Skeletal muscle tissue (tissue), 4 donors: ENCODE data around the gene ADAMTS10. TPM values are rescaled to one million over a fixed set of nuclear protein-coding genes. Genes with fewer than 3 reads are reported as not detected.
A peak's percentile ranks its signal among the peaks of the same experiment; 100 is the strongest.
"Not testable (repeated sequence)": the region's sequence is repeated elsewhere in the genome, so short reads cannot be mapped to it uniquely, and the experiment has no call there.

Experiments
- H3K27ac ChIP-seq: one replicate; pipeline ENCODE4 v1.7.0; 2013; ENCODE audit warnings: mild to moderate bottlenecking, low read depth, low read length, inconsistent platforms
- H3K27me3 ChIP-seq, 3 donors: one replicate each; pipeline ENCODE4 v1.7.0; 2013; ENCODE audit warnings: low read length in 3 of 3; ENCODE audit not compliant: control insufficient read depth in 3 of 3, insufficient read depth in 3 of 3
- H3K36me3 ChIP-seq, 3 donors: one replicate each; pipeline ENCODE4 v1.7.0; 2013; ENCODE audit warnings: low read length in 3 of 3; ENCODE audit not compliant: control insufficient read depth in 3 of 3, insufficient read depth in 3 of 3
- H3K4me1 ChIP-seq, 3 donors: one replicate each; pipeline ENCODE4 v1.7.0; 2013; ENCODE audit warnings: low read length in 3 of 3, mild to moderate bottlenecking in 3 of 3; ENCODE audit not compliant: control insufficient read depth in 3 of 3, insufficient read depth in 3 of 3
- H3K4me3 ChIP-seq, 3 donors: one replicate each; pipeline ENCODE4 v1.7.0; 2013; ENCODE audit warnings: low read length in 3 of 3
- H3K9ac ChIP-seq, 3 donors: one replicate each; pipeline ENCODE4 v1.7.0; 2013; ENCODE audit warnings: low read length in 3 of 3, mild to moderate bottlenecking in 3 of 3, moderate library complexity in 2 of 3, low read depth in 1 of 3
- H3K9me3 ChIP-seq, 3 donors: one replicate each; pipeline ENCODE4 v1.7.0; 2013; ENCODE audit warnings: low read length in 3 of 3; ENCODE audit not compliant: control insufficient read depth in 3 of 3
- total RNA-seq: library from RNA; depleted of rRNA; stranded (reverse); fragments of >200 nt; gene quantifications from one replicate; pipeline ENCODE4 v1.2.3, GENCODE V29; 2014
- donor health status: Osteomylitis.

The ADAMTS10 gene
- total RNA-seq, 1 donor from 2014 or later: 18.8 TPM

DNA sequence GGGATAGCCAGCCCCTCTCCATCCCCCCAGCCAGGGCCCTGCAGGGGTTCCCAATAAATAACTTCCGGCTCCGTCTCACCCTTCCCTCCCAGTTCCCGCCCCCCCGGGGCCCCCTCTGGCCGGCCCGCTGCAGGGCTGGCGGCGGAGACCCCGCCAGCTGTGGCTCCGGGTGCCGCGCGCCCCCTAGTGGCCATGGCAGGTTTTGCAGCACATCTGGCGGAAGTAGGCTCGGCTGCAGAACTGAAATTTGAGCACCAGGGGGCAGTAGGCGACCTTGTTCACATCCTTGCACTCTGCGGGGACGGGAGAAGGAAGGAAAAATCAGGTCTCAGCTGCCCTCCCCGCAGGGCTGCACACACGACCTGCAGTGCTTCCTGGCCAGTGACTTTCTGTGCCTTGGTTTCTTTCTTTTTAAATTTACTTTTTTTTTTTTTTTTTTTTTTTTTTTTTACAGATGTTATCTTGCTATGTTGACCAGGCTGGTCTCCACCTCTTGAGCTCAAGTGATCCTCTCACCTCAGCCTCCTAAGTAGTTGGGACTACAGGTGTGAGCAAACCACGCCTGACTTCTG, 29.7 kb downstream of the ADAMTS10 start:
- Histone ChIP-seq H3K27me3 (peaks cover 6 to 22% (median 17%) of the 10 kb centered on the region in 3 donors), H3K27ac (no peak overlapping the region), H3K4me3 (no peak overlapping the region), H3K36me3 (no peaks in the 10 kb centered on the region), H3K9me3 (no peaks in the 10 kb centered on the region), H3K4me1 (peaks cover 0 to 3% (median 0%) of the 10 kb centered on the region in 3 donors), H3K9ac (no peak overlapping the region)

DNA sequence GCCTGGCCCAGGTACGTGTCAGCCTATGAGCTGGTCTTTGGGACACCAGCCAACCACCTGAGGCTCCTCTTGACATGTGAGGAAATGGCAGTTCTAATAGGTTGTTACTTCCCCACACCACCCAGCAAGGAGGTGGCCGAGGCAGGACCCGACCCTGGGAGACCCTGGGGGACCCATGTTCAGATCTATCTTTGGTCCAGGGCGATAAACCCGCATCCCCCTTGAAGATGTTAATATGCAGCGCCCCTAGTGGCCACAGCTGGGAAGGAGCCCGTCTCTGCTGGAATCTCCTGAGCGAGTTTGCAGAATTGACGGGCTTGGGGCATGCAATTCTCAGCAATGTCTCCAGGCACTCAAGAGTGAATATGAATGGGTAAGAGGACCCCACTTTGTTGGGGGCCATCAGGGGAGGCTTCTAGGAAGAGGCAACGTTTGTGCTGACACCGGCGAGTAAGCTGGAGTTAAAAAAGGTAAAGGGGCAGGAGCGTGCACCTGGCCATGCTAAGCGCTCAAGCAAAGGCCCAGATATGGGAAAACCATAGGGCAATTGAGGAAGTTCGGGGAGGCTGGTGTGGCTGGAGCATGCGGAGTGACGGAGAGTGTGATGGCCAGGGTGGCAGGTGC, 31.8 kb downstream of the ADAMTS10 start:
- Histone ChIP-seq H3K4me3 (no peak overlapping the region), H3K27me3 (peaks cover 6 to 23% (median 17%) of the 10 kb centered on the region in 3 donors), H3K9me3 (no peaks in the 10 kb centered on the region), H3K9ac (no peak overlapping the region), H3K36me3 (no peaks in the 10 kb centered on the region), H3K4me1 (peaks cover 0 to 3% (median 0%) of the 10 kb centered on the region in 3 donors), H3K27ac (no peak overlapping the region)

DNA sequence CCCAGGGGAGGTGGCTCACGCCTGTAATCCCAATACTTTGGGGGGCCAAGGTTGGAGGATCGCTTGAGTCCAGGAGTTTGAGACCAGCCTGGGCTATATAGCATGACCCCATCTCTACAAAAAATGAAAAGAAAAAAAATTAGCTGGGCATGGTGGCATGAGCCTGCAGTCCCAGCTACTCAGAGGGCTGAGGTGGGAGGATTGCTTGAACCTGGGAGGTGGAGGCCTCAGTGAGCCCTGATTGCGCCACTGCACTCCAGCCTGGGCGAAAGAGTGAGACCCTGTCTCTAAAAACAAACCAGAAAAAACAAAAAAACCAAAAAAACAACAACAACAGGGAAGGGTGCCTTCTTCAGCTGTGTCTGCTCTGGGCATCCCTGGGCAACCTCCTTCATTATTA, 32.8 kb downstream of the ADAMTS10 start:
- Histone ChIP-seq H3K9ac (no peak overlapping the region), H3K4me1 (peaks cover 0 to 3% (median 0%) of the 10 kb centered on the region in 3 donors), H3K36me3 (no peaks in the 10 kb centered on the region), H3K27me3 (peaks cover 6 to 23% (median 17%) of the 10 kb centered on the region in 3 donors), H3K27ac (no peak overlapping the region), H3K4me3 (no peak overlapping the region), H3K9me3 (no peaks in the 10 kb centered on the region)

DNA sequence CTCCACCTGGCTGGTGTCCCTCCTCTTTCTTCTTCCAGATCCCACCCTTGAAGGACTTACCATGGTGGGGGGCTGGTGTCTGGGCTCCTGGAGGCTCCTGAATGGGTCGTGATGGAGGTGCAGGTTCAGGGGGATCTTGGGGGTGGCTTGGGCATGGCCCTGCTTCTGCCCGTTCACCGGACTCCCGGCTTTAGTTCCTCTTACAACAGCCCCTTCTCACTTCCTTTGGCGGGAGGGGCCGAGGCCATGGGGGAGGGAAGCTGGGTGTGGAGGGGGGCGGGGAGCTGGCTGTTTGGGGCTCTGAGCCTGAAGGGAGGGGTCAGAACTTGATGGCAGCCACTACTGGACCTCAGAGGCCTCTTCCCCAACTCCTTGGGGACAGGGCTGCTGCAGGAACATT, 33.3 kb downstream of the ADAMTS10 start, which contains the start of gene MYO1F:
TSS of gene MYO1F (minus strand) at position 196 of the 400 bp plus-strand sequence. CDS start at position 63, 133 bp downstream.
- Histone ChIP-seq H3K9me3 (no peaks in the 10 kb centered on the region), H3K4me3 (peak within 1 kb of the TSS; percentile 29 to 59 (median 51)), H3K4me1 (peaks cover 0 to 3% (median 0%) of the 10 kb centered on the region in 3 donors), H3K36me3 (no peaks in the 10 kb centered on the region), H3K9ac (no peak within 1 kb of the TSS), H3K27ac (peak within 1 kb of the TSS; percentile 25), H3K27me3 (peaks cover 6 to 23% (median 17%) of the 10 kb centered on the region in 3 donors)

DNA sequence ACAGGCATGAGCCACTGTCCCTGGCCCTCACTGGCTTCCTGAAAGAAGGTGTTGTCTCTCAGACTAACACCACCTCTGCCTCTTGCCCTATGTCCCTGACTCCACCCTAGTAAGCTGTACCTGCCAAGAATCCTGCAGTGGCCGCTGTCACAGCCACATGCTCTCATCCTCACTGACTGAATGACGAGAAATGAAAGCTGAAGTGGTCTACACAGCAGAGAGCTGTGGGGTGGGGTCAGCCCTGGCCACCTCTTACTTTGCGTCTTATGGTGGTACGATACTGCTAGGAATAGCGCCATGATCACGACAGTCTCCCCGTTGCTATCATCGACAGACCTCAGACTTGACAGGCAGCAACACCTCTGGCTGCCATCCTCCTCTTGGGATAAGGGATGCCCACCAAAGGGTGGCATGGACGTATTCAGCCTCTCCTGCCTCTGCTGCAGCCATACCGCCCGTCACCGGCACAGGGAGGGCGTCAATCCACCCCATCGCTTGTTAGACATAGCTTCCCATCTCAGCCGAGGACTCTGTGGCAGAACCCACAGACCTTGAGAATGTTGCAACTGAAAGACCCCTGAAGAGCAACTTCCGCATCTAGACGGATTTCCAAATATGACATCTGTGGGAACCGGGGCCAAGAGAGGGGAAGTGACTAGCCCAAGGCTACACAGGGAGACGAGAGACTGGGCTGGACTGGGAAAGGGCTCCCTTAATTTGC, 34.1 kb downstream of the ADAMTS10 start:
- H3K4me1 ChIP-seq: peaks cover 0 to 3% (median 0%) of the 10 kb centered on the region in 3 donors
- no peaks in the 10 kb centered on the region for H3K9me3 ChIP-seq
- no peak overlapping the region for H3K9ac ChIP-seq
- H3K36me3 ChIP-seq: no peaks in the 10 kb centered on the region
- no peak overlapping the region for H3K27ac ChIP-seq
- H3K4me3 ChIP-seq: peak overlapping the region; percentile 29 to 59 (median 51)
- peaks cover 6 to 23% (median 17%) of the 10 kb centered on the region in 3 donors for H3K27me3 ChIP-seq

DNA sequence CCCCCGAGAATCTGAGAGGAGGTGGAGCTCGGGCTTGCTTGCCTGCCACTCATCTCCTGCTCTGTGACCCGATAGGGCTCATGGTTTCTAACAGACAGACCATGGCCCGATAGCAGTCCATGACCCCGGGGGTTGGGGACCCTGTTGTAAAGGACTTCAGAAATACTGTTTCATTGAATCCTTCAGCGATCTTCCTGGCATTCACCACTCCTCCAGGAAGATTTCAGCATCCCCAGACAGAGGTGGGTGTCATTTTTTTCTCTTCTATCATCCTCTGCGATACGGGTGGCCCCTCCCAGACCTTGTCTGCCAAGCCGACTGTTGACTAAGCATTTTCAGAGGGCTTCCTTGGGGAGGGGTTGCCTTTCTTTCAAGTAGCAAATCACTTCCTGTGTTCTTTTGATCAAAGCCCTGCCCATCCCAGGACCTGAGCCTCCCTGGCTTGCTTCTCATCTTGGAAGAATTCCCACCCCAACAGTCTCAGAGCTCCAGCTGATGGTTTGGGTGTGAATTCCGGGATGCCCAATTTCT, 35.0 kb downstream of the ADAMTS10 start:
- Histone ChIP-seq H3K9ac (no peak overlapping the region), H3K9me3 (no peaks in the 10 kb centered on the region), H3K4me1 (peaks cover 0 to 3% (median 0%) of the 10 kb centered on the region in 3 donors), H3K27me3 (peaks cover 6 to 23% (median 17%) of the 10 kb centered on the region in 3 donors), H3K4me3 (peak overlapping the region in 2 of 3 donors; percentile 43 to 51), H3K36me3 (no peaks in the 10 kb centered on the region), H3K27ac (no peak overlapping the region)

DNA sequence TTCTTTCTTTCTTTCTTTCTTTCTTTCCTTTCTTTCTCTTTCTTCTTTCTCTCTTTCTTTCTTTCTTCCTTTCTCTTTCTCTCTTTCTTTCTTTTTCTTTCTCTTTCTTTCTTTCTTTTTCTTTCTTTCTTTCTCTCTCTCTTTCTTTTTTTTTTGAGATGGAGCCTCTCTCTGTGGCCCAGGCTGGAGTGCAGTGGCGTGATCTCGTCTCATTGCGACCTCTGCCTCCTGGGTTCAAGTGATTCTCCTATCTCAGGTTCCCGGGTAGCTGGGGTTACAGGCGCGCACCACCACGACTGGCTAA, 35.9 kb downstream of the ADAMTS10 start:
- H3K9ac ChIP-seq, H3K27ac ChIP-seq, H3K36me3 ChIP-seq, H3K9me3 ChIP-seq, H3K4me1 ChIP-seq, H3K4me3 ChIP-seq: not testable (repeated sequence)
- H3K27me3 ChIP-seq: peaks cover 6 to 23% (median 14%) of the 10 kb centered on the region in 3 donors

DNA sequence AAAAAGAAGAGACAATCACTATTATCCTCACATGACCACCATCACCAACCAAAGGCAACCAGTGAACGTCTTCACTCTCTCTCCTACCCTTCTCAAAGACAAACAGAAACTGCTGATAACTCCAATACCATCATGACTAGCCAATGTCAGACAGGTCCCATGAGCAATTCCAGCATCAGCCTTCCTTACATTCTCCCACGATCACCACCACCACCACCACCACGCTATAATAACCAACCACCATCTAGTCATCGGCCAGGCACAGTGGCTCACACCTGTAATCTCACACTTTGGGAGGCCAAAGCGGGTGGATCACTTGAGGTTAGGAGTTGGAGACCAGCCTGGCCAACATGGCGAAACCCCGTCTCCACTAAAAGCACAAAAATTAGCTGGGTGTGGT, 37.2 kb downstream of the ADAMTS10 start:
- Histone ChIP-seq H3K9me3 (peaks cover 0 to 2% (median 0%) of the 10 kb centered on the region in 3 donors), H3K4me3 (no peak overlapping the region), H3K9ac (no peak overlapping the region), H3K27ac (no peak overlapping the region), H3K27me3 (peaks cover 6 to 12% (median 9%) of the 10 kb centered on the region in 3 donors), H3K4me1 (peaks cover 0 to 3% (median 0%) of the 10 kb centered on the region in 3 donors), H3K36me3 (no peaks in the 10 kb centered on the region)

DNA sequence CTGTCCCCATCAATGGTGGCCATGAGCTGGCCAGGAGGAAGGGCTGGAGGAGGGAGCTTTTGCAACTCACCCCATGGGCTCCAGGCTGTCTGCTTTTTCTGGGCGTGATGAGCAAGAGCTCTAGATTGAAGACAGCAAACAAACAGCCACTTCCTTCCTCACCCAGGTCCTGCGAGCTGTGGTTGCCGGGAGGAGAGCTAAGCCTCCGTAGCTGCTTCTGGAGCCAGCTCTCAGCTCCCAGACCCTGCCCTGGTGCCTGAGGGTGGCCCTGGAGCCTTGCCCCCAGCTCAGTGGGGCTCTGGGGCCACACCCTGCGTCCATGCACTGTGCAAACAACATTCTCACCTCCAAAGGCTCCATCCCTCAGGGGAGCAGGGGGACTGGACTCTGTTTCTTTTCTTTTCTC, 39.5 kb downstream of the ADAMTS10 start:
- Histone ChIP-seq H3K9me3 (peaks cover 0 to 2% (median 0%) of the 10 kb centered on the region in 3 donors), H3K36me3 (no peaks in the 10 kb centered on the region), H3K4me1 (peaks cover 0 to 3% (median 0%) of the 10 kb centered on the region in 3 donors), H3K9ac (no peak overlapping the region), H3K27me3 (peaks cover 0 to 3% (median 0%) of the 10 kb centered on the region in 3 donors), H3K27ac (no peak overlapping the region), H3K4me3 (no peak overlapping the region)
